Left hindlimb (tissue), 1 donor: ENCODE results near the gene RBPJ.
"Not testable (repeated sequence)": the region's sequence is repeated elsewhere in the genome, so short reads cannot be mapped to it uniquely, and the experiment has no call there.

ENCODE experiments used
- DNase-seq: peaks from one replicate; pipeline ENCODE4 v3.0.0-alpha.2; 2018

Gene RBPJ

DNA sequence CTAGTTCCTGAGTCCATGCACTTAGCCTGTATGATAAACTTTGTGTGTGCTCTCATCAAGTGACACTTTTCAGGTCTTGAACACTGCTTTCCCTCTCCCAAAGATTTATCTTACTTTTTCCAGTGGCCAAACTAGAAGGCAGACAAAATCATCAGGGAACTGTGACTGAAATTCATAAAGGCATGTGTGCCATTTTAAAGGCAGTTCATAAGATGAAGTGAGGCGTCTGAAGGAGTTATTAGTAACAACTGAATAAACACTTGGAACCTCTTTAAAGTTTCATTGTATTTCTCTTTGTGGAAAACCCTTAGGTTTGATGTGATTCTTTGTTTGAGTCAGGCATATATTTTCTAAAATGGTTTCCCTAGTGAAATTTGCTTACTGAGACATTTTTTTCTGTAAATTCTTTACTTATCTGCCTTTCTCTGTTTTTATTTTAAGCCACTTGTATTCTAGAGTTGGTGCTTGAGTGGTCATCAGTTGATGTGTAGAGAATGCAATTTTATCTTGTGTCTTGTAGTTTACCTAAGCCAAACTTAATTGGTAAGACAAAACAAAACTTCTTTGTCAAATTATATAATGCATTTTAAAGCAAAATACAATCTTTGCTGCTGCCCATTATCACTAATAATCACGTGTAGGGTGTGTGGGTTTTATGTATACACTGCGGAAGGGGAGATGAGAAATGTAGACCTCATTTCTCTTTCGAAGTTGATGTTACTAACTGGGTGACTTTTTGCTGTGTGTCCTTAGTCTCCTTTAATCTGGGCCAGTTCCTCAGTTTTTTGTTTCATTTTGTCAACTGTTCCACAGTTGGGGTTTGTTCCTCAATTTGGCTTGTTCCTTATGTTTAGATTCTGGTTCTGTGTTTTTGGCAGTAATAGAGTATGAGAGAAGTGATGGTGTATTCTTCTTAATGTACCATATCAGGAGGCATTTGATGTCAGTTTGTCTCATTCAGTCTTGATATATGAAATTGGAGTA, 56.8 kb downstream of the RBPJ start:
- DNase-seq = no peak

DNA sequence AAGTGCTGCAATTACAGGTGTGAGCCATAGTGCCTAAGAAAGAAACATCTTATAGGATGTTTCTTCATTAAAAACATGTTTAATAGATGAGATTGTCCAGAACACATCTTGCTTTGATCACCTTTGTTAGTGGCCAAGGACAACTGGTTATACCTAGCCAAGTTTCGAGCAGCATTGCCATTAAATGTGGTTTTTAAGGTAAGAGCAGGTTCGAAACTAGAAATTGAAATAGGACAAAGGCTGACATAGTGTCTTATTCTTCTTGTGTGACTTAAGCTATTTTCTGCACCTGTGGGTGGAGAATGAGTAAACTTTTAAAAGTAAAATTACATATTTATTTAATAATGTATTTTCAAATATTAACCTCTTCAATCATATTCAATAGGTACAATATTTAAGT, 59.0 kb downstream of the RBPJ start:
- no peak for DNase-seq

DNA sequence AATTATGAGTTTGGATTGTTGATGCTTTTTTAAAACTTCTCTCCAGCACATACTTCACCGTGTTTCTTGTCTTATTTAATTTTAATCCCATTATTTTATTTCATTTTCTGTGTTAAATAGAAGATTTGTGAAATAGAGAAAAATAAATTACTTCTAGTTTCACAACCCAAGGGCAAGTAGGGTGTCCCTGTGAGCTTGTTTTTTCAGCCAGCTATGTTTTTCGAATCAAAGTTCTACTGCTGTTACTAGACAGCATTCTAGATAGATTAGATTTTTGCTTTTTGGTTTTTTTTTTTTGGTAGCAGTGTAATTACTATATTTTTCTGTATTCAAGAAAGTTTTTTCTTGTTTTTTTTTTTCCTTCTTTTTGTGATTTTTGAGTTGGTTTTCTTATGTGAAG, 59.9 kb downstream of the RBPJ start:
- no peak for DNase-seq

DNA sequence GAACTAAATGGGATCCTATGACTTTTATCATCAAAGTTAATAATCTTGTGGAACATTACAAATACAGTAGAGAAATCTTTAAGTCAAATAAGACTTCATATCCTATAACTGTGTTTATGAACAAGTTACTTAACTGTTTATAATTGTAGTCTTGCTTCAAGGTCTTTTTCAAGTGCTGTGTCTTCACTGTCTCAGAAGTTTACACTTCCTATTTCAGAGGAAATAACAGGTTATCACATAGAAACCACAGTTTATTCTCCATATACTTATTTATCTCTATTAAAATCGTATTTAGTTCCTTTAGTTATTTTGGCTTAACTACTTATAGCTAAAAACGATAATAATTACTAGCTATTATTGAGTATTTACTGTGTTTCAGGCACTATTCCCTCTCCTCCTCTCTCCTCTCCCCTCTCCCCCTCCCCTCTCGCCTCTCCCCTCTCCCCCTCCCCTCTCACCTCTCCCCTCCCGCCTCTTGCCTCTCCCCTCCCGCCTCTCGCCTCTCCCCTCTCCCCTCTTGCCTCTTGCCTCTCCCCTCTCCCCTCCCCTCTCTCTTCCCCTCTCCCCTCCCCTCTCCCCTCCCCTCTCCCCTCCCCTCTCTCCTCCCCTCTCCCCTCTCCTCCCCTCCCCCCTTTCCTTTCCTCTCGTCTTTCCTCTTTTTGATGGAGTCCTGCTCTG, 63.7 kb downstream of the RBPJ start:
- DNase-seq = no peak

GRCh38 chr4:26385690-26386089, 64.9 kb downstream of the RBPJ start:
- DNase-seq = no peak

GRCh38 chr4:26386386-26386785, 65.6 kb downstream of the RBPJ start:
- DNase-seq = no peak

GRCh38 chr4:26388671-26389070, 67.9 kb downstream of the RBPJ start:
- DNase-seq = no peak

GRCh38 chr4:26397086-26397485, 76.3 kb downstream of the RBPJ start:
- no peak for DNase-seq

GRCh38 chr4:26400132-26400531, 79.3 kb downstream of the RBPJ start:
- DNase-seq = no peak

GRCh38 chr4:26402017-26402416, 81.2 kb downstream of the RBPJ start:
- not testable (repeated sequence) for DNase-seq

GRCh38 chr4:26402458-26402857, 81.6 kb downstream of the RBPJ start:
- DNase-seq = no peak

- DNase-seq = no peak
These were observed 84.0 kb downstream of the RBPJ start for GRCh38 chr4:26404743-26405206.

GRCh38 chr4:26406346-26406975, 85.6 kb downstream of the RBPJ start:
- DNase-seq = no peak

DNA sequence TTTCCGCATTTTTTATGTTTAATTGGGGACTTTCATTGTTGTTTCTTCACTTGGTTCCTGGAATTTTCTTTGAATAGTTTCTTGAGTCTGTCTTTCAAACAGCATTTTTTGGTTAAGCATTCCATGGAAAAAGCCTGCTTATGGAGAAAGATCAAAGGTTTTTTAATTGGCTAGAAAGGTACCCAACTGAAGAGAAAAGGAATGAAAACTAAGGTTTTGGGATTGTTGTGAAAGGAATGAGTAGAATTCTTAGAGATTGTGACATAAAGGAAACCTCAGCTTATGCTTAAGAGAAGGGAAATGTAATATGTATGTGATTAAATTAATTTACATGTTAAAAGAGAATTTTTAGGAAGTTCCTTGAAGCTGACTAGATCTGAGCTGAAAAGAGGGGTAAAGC, 86.7 kb downstream of the RBPJ start:
- DNase-seq = no peak

DNA sequence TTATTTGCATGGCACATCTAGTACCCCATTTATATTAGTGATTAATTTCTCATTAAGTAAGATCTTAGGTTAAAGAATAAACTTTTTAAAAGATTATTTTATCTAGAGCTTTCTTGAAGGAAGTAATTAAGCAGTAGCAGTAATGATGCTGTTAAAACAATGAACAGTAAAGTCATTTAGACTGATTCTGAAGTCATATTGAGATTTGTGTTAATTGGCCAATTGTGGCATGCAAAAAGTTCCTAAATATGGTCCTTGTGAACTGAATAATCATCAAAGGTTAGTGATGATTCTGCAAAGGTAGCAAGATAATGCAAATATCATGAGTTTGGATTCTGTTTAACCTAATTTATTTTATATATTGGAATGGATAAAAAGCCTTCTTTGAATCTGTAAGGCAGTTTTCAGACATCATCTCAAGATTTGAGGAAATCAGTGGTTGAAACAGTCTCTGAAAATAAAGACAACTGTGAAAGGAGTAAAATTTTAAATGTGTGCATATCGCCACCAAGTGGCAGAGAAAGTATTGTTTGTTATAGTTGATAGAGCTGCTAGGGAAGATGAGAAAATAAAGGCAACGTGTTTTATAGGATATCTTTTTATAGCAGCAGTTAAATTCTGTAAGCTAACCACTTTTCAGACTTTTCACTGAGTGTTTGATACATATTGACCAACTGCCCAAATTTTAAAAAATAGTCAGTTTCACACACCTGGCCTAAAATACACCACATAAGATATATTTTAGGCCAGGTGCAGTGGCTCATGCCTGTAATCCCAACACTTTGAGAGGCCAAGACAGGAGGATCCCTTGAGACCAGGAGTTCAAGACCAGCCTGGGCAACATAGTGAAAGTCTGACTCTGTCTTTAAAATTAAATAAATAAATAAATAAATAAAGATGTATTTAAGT, 89.8 kb downstream of the RBPJ start:
- DNase-seq = no peak

DNA sequence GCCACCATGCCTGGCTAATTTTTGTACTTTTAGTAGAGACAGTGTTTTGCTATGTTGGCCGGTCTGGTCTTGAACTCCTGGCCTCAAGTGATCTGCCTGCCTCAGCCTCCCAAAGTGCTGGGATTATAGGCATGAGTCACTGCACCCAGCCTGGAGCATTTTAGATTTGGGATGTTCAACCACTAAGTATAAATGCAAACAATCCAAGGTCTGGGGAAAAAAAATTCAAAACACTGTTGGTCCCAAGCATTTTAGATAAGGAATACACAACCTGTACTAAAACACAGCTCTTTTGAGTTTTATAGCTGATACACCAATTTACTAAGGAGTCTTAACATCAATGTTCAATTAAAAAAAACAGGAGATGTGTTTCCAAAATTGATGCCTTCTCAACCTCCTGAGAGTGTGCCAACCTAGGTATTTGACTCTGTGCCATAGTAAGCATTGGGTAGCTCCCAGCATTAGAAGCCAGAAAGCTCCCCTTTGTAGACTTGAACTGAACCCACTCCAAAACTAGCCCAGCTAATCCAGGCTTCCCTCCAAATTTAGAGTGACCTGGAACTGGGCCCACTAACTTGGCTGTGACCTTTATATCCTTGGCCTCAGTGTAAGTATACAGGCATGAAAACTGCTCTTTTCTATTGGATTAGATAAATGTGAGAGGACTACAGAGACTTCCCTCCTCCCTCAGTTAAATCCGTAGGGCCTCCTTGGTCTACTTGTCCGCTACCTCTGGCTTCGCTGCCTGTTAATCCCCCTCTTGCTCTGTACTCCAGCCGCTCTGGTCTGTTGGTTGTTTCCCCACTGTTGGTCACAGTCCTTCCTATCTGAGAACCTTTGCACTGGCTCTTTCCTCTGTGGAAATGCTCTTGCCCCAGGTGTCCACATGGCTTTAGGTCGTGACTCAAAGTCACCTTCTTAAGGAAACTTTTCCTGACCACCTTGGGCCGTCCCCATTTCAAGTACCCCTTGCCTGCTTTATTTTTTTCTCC, 91.9 kb downstream of the RBPJ start:
- DNase-seq = peak; percentile 77

- no peak for DNase-seq
These were observed 92.8 kb downstream of the RBPJ start for GRCh38 chr4:26413582-26413981.

GRCh38 chr4:26418107-26418506, 97.3 kb downstream of the RBPJ start:
- DNase-seq = no peak

GRCh38 chr4:26418850-26419249, 98.0 kb downstream of the RBPJ start:
- no peak for DNase-seq

GRCh38 chr4:26420438-26420837, 99.6 kb downstream of the RBPJ start:
- no peak for DNase-seq

GRCh38 chr4:26420913-26421312, 100.1 kb downstream of the RBPJ start:
- DNase-seq = no peak
